PFSK-1 (cell line): ENCODE results near the gene NARF.

Experiments used
- POLR2AphosphoS5 ChIP-seq: IDR thresholded peaks from 2 replicates; pipeline ENCODE4 v1.6.1; 2012; ENCODE audit warnings: low read depth, mild to moderate bottlenecking, control low read depth, low read length, moderate library complexity
- REST ChIP-seq, 2 experiments: IDR thresholded peaks; 2 replicates each; pipeline versions ENCODE4 v1.6.1 to v1.8.0; 2011 to 2012; ENCODE audit warnings: low read depth in 2 of 2, low read length in 2 of 2, control low read depth in 1 of 2, inconsistent platforms in 1 of 2, mild to moderate bottlenecking in 1 of 2, moderate library complexity in 1 of 2; ENCODE audit not compliant: insufficient read depth in 1 of 2

- no peak for TF ChIP-seq REST (IDR thresholded peaks at IDR 0.05; ENCODE audit: insufficient read depth in 1 of 2, low read depth in 2 of 2, low read length in 2 of 2)
- TF ChIP-seq POLR2AphosphoS5: no peak
Measured at GRCh38 chr17:82433560-82434215, 24.9 kb upstream of the NARF start.
